NCI-H1092 (cell line): ENCODE data around the gene NWD2.
"Not testable (repeated sequence)": the region's sequence is repeated elsewhere in the genome, so short reads cannot be mapped to it uniquely, and the experiment has no call there.

Experiments used
- DNase-seq: peaks from one replicate; lab custom pipeline; 2025; lab: John Stamatoyannopoulos, UW

Gene NWD2

GRCh38 chr4:37495353-37495752, 250.8 kb downstream of the NWD2 start:
- not testable (repeated sequence) for DNase-seq
